ENCODE data around the gene MRPL12.

- no peak for TF ChIP-seq HOXA7 (CRISPR knock-in tag; IDR thresholded peaks at IDR 0.05)
- no peak for TF ChIP-seq ZSCAN30 (CRISPR knock-in tag; IDR thresholded peaks at IDR 0.05)
- TF ChIP-seq RFXAP (CRISPR knock-in tag; IDR thresholded peaks at IDR 0.05; ENCODE audit: borderline replicate concordance): no peak
- TF ChIP-seq ATF3 (CRISPR knock-in tag; IDR thresholded peaks at IDR 0.05): no peak
- TF ChIP-seq ZNF318 (CRISPR knock-in tag; IDR thresholded peaks at IDR 0.05): no peak
- no peak for TF ChIP-seq ATF2 (CRISPR knock-in tag; IDR thresholded peaks at IDR 0.05)
- TF ChIP-seq IRX3 (CRISPR knock-in tag; IDR thresholded peaks at IDR 0.05; ENCODE audit: borderline replicate concordance, low read depth): no peak
- no peak for TF ChIP-seq CTCF (CRISPR knock-in tag; IDR thresholded peaks at IDR 0.05)
- no peak for TF ChIP-seq MTA3 (CRISPR knock-in tag; IDR thresholded peaks at IDR 0.05)
- TF ChIP-seq ZHX2 (IDR thresholded peaks at IDR 0.05; ENCODE audit: low read depth): no peak
- TF ChIP-seq ZHX2 (CRISPR knock-in tag; IDR thresholded peaks at IDR 0.05; ENCODE audit: borderline replicate concordance): no peak
- no peak for TF ChIP-seq ZBTB33 (CRISPR knock-in tag; IDR thresholded peaks at IDR 0.05)
- no peak for TF ChIP-seq GATA4 (IDR thresholded peaks at IDR 0.05; ENCODE audit: borderline replicate concordance, low read depth)
- no peak for TF ChIP-seq ZBTB21 (CRISPR knock-in tag; IDR thresholded peaks at IDR 0.05)
Measured at GRCh38 chr17:81734405-81735263, 31.5 kb downstream of the MRPL12 start.

Data from HepG2 (cell line).